ENCODE results near the gene CAPN10. TPM values are rescaled to one million over a fixed set of nuclear protein-coding genes. Genes with fewer than 3 reads are reported as not detected.

CAPN10 gene
- total RNA-seq, 1 experiment from 2014 or later, result 47.4 TPM

DNA sequence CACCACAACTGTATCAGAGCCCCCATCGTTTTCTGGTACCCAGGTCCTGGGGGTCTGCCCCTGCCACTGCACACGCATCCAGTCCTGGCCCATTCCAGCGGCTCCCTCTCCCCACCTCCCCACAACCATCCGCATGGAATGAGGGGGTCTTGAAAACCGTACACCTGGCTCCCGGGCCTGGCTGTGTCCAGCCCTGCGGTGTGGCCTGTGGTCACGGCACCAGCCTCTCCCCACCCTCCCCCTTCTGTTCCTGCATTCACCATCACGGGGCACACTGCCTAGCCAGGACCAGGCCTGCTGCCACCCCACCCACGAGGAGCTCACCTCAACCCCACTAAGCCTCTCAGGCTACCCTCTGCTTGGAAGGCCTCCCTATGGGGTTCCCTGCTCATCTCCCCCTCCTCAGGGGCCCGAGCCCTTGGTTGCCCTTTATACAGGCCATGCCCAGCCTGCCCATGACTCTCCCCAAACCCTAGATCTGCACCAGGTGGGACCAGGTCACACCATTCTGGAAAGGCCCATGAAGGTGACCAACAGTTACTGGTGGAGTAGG is 50.1 kb downstream of the CAPN10 start:
- Histone ChIP-seq H3K23me2 (ENCODE audit: insufficient read length, low read depth, low read length, poor library complexity, severe bottlenecking) (no peaks in the 10 kb centered on the region), H2BK15ac (ENCODE audit: low read depth, low read length) (no peak overlapping the region), H3K27me3 (ENCODE audit: insufficient read depth, low read length) (no peaks in the 10 kb centered on the region; the same call in 1 of the 2 replicates), H3K56ac (ENCODE audit: insufficient read length, low read depth, low read length) (no peak overlapping the region), H2BK120ac (ENCODE audit: low read depth, low read length, poor library complexity, severe bottlenecking) (no peak overlapping the region), H3K4ac (ENCODE audit: low read depth, low read length) (no peak overlapping the region), H4K91ac (ENCODE audit: insufficient read length, low read depth, low read length) (no peak overlapping the region), H2BK20ac (ENCODE audit: low read depth, low read length, poor library complexity, severe bottlenecking) (no peak overlapping the region), H3K9me3 (ENCODE audit: control insufficient read depth, low read depth, low read length) (peaks cover 9% of the 10 kb centered on the region), H3K14ac (ENCODE audit: insufficient read depth, low read length) (no peak overlapping the region), H2AFZ (ENCODE audit: low read length) (no peak overlapping the region), H3K4me1 (ENCODE audit: insufficient read depth, low read length) (no peaks in the 10 kb centered on the region), H3K27ac (ENCODE audit: insufficient read length, low read depth, low read length) (no peak overlapping the region), H4K5ac (ENCODE audit: insufficient read length, low read depth, low read length) (no peak overlapping the region), H3K79me1 (ENCODE audit: insufficient read depth, low read depth, low read length, poor library complexity, severe bottlenecking) (no peaks in the 10 kb centered on the region), H3K23ac (ENCODE audit: insufficient read length, low read depth, low read length) (no peak overlapping the region), H4K20me1 (ENCODE audit: control insufficient read depth, insufficient read depth, insufficient read length) (no peaks in the 10 kb centered on the region), H3K18ac (ENCODE audit: insufficient read length, low read depth, low read length) (no peak overlapping the region), H2BK5ac (ENCODE audit: insufficient read length, low read length) (no peak overlapping the region), H2AK5ac (ENCODE audit: insufficient read length, low read length) (no peak overlapping the region), H2BK12ac (ENCODE audit: insufficient read length, low read depth, low read length) (no peak overlapping the region), H3K9ac (ENCODE audit: extremely low read depth, insufficient read length, low read length) (no peak overlapping the region), H3K4me2 (ENCODE audit: insufficient read depth, insufficient read length, low read length) (no peak overlapping the region), H3K79me2 (ENCODE audit: insufficient read depth, low read length) (no peaks in the 10 kb centered on the region), H3T11ph (ENCODE audit: low read length) (no peak overlapping the region), H4K8ac (replicated peaks; ENCODE audit: insufficient read length, low read depth, low read length) (no peak overlapping the region)
- no CpG with 5 or more reads among the region's 11 CpGs for WGBS (ENCODE audit: extremely low coverage, insufficient read length, low lambda C conversion rate)
- Mint-ChIP-seq H3K27ac (no peak overlapping the region), H3K36me3 (ENCODE audit: insufficient read depth in 1 of 3, low read depth in 3 of 3) (peaks cover 0 to 16% (median 0%) of the 10 kb centered on the region in 3 experiments; a peak in 3 of 7 replicates), H3K27me3 (ENCODE audit: low read depth) (peaks cover 48% of the 10 kb centered on the region), H3K9me3 (peaks cover 40 to 50% of the 10 kb centered on the region in 2 experiments), H3K4me3 (no peak overlapping the region), H3K4me1 (no peaks in the 10 kb centered on the region)
- DNase-seq, result no peak
- TF ChIP-seq, protein P1, sequence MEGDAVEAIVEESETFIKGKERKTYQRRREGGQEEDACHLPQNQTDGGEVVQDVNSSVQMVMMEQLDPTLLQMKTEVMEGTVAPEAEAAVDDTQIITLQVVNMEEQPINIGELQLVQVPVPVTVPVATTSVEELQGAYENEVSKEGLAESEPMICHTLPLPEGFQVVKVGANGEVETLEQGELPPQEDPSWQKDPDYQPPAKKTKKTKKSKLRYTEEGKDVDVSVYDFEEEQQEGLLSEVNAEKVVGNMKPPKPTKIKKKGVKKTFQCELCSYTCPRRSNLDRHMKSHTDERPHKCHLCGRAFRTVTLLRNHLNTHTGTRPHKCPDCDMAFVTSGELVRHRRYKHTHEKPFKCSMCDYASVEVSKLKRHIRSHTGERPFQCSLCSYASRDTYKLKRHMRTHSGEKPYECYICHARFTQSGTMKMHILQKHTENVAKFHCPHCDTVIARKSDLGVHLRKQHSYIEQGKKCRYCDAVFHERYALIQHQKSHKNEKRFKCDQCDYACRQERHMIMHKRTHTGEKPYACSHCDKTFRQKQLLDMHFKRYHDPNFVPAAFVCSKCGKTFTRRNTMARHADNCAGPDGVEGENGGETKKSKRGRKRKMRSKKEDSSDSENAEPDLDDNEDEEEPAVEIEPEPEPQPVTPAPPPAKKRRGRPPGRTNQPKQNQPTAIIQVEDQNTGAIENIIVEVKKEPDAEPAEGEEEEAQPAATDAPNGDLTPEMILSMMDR (conservative IDR thresholded peaks at IDR 0.05), result no peak
